H1 (cell line): ENCODE measurements around the gene ABHD2. TPM values are rescaled to one million over a fixed set of nuclear protein-coding genes. Genes with fewer than 3 reads are reported as not detected.

Experiments
- MAFK ChIP-seq: IDR thresholded peaks from 2 replicates; pipeline ENCODE4 v1.6.1; 2012; ENCODE audit warnings: low read depth, mild to moderate bottlenecking, improper control_type of control experiment, low read length
- SP4 ChIP-seq: IDR thresholded peaks from 2 replicates; pipeline ENCODE4 v1.6.1; 2012; ENCODE audit warnings: low read length, inconsistent platforms
- YY1 ChIP-seq: IDR thresholded peaks from 2 replicates; pipeline ENCODE4 v1.6.1; 2011; ENCODE audit warnings: low read depth, mild to moderate bottlenecking, low read length
- polyA plus RNA-seq, 7 experiments: library from polyadenylated mRNA; depleted of rRNA in 3 of 7; stranded (reverse) in 5 of 7; unstranded in 2 of 7; fragments of >200 nt in 5 of 7; fragments of 200-250 nt in 2 of 7; gene quantifications; 1 replicate in 5 of 7; 2 replicates in 1 of 7; 4 replicates in 1 of 7; pipeline versions ENCODE4 v1.2.1 to v1.2.3, GENCODE V29; 2011 to 2013; ENCODE audit warnings: missing spikeins in 2 of 7, mixed read lengths in 2 of 7
- total RNA-seq: library from RNA; stranded (reverse); fragmentation: NEBNext Ultra II Directional; extraction: Animal tissue kit (Norgen Biotek cat#: 25700); gene quantifications from 2 replicates; pipeline ENCODE4 v1.2.1, GENCODE V29; 2021

The ABHD2 gene
- total and polyA plus RNA-seq, 2 of the 8 experiments (the other 6 are each of a cell fraction or from before 2014, with no cell fraction given), result 9.1 to 23.7 TPM

DNA sequence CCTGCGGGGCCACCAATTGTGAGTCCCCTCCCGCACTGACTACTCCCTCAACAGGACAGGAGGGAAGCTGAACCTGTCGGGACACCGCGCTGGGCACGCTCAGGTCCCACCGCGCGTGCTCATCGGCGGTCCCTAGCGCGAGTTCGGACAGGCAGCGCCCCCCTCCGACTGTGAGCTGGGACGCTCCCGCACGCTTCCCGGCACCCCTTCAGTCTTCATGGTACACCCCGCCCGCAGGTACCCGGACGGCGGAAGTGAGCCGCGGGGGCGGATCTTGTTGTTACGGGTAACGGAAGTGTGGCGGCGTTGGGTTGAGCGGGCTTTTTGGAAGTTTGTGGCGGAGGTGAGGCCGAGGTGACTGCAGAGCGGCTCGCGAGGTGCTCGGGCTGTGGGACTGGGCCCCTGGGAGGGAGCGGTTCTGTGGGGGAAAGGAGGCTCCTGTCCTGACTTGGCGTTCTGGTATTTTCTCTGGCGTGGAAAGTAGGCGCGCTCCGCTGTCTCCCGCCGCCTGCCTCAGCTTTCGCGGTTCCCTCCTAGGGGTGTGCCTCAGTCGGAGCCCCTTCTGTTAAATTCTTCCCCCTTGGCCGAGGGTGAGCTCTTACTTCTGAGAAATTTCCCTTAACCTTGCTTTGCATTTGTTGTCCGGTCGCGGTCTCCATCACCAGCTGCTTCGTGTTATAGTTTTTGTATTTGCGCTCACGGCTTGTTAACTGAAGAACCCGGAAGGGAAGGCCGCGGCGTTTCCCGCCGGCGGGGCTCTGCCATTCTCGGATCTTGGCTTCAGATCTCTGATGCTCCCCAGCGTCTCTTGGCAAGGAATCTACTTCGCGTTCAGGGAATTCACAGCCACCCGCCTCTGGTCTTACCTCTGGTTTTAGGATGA, 155.7 kb downstream of the ABHD2 start, which contains the start of gene FANCI (continued):
- TF ChIP-seq MAFK (no peak), YY1 (no peak), SP4 (no peak)
